Cerebellar cortex (tissue), 1 donor: ENCODE data around the gene SMIM43.
"Not testable (repeated sequence)": the region's sequence is repeated elsewhere in the genome, so short reads cannot be mapped to it uniquely, and the experiment has no call there.

Experiments
- DNase-seq: peaks from one replicate; pipeline ENCODE4 v3.0.0-alpha.2; 2015; ENCODE audit warnings: low spot score

The SMIM43 gene

GRCh38 chr4:121783210-121783609, 18.2 kb upstream of the SMIM43 start:
- DNase-seq: no peak

DNA sequence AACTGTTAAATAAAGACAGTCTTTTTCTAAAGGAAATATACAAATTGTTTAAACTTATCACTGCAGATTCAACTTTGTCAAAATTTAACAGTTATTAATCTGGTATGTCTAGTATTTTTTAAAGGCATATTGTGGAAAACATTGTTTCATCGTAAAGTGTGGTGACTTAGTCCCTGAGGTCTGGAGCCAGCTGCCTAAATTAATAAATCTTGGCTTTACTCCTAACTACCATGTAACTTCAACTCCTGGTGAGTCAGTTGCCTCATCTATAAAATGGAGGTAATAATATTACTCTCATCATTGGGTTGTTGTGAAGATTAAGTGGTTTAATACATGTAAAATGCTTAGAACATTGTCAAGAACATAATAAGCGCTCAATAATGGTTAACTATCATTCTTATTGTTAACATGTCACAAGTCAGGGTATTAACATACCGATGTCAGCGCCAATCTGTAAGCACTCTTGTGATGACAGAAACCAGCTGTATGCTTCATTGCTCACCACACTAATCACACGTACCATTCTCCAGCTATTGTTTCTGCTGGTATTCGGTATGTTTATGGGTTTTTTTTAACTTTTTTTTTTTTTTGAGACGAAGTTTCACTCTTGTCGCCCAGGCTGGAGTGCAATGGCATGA, 14.1 kb upstream of the SMIM43 start:
- DNase-seq: no peak

- DNase-seq: no peak
These were observed 12.7 kb upstream of the SMIM43 start for GRCh38 chr4:121777625-121778024.

DNA sequence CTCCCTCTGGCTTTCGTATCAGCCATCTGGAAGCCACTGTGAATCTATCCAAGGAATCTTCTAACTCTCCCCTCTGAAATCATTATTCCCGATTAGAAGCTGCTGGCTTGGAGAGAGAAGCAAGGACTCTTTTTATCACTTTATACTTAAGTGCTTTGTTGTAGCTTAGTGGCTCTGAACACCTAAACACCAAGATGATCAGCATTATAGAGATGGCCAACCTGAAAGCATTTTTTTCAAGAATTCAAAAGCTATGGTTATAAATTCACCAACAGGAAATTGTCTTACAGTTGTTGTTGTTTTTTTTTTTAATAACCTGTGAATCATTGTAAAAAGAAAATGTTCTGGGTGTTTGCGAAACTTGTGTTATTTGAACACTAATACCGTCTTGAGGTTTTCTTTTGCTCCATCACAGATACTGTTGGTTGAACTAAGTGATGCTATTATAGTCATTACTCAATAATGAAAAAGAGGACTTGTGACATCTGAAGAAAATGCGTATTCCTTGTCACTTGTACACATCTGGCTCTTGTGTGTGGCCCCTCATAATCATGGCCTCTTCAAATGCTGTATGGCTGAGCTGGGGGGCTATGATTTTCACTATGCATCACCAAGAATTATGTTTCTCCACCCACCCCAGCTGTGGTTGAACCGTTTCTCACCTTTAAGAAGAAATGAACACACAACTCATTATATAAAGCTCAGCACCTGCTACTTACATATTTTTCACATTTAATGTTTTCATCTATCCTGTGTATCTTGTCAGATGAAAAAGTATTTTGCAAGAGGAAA, 11.8 kb upstream of the SMIM43 start:
- no peak for DNase-seq

GRCh38 chr4:121773883-121774282, 8.9 kb upstream of the SMIM43 start:
- no peak for DNase-seq

DNA sequence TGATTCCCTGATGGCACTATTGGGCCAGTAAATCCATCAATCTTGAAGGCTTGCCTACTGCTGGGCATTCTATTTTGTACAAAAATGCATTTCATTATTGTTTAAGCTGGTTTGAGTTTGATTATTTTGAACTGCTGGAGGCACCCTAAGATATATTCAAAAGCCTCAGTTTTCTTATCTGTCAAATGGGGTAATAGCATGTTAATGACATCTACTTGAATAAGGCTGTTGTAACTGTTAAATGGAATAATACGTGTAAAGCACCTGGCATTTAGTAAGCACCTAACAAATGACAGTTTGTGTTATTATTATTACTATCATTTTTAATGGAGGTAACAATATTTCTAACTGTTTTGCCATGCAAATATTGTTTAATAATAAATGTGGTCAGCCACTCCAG, 6.9 kb upstream of the SMIM43 start:
- DNase-seq: no peak

- no peak for DNase-seq
These were observed 4.4 kb upstream of the SMIM43 start for GRCh38 chr4:121769341-121769740.

- DNase-seq: no peak
These were observed 2.2 kb upstream of the SMIM43 start for GRCh38 chr4:121767166-121767565.

- DNase-seq: no peak
These were observed 1.1 kb upstream of the SMIM43 start for GRCh38 chr4:121765971-121766538.

DNA sequence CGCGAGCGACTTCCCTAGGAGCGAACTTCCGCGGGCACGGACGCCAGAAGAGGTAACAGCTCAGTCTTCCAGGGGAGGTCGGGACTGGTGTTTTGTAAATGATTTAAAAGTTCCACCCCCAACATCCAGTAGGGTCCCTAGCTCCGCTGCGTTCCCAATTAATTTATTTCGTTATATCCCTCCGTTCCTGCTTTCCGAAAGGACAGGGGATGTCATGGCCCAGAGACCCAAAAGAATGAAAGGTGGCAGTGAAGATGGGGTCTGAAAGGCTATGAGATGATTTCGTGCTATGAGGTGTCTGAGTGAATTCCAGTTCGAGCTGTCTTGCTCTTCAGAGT, 373 bp upstream of the SMIM43 start:
- DNase-seq: no peak

GRCh38 chr4:121764303-121764701, 662 bp downstream of the SMIM43 start:
- no peak for DNase-seq

GRCh38 chr4:121760205-121760604, 4.8 kb downstream of the SMIM43 start:
- no peak for DNase-seq

GRCh38 chr4:121758925-121759568, 5.9 kb downstream of the SMIM43 start:
- no peak for DNase-seq

DNA sequence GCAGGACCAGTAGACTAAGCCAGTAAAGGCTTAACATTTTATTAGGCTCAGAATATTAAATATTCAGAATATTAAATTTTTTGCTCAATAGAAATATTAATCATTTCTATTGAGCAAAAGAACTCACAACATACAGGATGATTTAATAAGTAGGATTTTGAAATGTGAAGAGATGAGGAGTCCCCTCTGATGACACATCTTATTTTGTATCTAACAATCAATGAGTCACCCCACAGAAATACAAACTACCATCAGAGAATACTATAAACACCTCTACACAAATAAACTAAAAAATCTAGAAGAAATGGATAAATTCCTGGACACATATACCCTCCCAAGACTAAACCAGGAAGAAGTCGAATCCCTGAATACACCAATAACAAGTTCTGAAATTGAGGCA, 12.8 kb downstream of the SMIM43 start:
- not testable (repeated sequence) for DNase-seq

DNA sequence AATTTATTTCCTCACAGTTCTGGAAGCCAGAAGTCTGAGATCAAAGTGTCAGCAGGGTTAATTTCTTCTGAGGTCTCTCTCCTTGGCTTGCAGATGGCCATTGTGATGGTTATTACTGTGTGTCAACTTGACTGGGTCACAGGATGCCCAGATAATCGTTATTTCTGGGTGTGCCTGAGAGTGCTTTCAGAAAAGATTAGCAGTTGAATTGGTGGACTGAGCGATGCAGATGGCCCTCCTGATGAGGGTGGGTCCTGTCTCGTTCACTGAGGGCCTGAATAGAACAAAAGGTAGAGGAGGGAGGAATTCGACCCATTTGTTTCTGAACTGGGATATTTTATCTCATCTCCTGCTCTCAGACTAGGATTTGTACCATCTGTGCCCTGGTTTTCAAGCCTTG, 15.7 kb downstream of the SMIM43 start:
- DNase-seq: no peak

DNA sequence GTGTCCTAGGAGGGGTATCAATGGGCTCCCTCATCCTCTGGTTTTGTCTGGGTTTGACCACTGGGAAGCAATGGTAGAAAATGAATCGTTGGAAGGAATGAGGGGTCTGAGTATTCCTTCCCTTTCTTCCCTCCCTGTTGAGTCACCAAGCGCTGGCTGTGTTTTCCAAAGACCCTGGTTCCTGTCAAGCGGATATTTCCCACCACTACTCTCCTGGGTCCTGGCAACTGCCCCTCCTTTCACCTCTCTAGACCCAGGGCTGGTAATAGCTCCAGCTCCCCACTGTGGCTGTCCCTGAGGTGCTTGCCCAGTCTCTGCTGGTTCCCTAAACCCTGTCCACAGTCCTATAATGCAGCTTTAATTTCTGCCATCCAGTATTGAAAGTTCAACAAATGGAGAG, 22.2 kb downstream of the SMIM43 start:
- DNase-seq: no peak

GRCh38 chr4:121741751-121742150, 23.2 kb downstream of the SMIM43 start:
- DNase-seq: no peak

DNA sequence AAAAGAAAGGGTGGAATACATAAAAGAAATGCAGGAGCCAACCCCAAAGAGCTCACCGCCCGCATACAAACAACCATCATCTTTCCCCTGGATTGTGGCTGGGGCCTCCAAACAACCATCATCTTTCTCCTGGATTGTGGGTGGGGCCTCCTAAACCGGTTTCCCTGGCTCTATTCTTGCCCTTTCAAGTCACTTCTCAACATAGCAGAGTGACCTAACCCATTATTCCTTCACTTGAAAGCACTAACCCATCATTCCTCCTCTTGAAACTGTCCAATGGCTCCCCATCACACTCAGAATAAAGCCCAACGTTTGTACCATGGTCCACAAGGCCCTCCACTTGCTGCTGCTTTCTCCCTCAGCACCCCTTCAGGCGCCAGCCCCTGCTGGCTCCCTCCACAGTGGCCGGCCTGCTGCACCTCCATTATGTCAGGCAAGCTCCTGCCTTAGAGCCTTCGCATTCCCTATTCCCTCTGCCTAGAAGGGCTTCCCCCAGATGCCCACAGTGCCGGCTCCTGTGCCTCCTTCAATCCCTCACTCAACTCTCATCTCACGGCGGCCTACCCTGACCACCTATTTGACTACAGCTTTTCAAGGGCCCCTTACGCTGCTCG, 24.1 kb downstream of the SMIM43 start:
- no peak for DNase-seq

GRCh38 chr4:121739575-121739974, 25.4 kb downstream of the SMIM43 start:
- no peak for DNase-seq

GRCh38 chr4:121738780-121739535, 26.0 kb downstream of the SMIM43 start:
- no peak for DNase-seq

DNA sequence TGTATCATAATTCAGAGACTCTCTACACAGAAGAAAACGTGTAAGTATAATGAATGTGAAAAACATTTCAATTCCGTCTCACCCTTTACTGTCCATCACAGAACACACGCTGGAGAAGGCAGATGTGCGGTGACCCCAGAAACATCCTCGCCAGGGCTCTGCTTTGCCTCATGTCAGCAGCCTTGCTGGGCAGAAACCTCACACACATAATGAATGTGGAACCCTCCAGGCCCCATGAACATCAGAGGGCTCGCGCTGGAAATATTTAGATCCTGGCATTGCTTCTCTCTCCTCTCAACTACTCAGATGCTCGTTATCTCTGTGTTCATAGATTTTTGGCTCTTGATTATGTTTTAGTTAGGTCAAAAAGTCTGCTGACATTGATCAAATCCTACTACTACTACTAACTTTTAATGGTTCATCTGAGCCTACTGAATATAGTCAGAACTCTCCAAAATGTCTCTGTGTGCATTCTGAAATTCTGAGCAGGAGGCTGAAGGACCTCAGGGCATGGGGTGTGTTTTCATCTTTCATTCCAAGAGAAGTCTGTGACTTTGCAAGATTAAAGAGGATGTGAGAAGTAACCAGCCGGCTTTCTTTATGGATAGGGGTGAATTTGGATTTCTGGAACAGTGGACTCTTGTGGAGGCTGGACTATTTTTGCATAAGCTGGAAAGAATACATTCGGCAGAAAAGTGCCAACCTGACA, 27.0 kb downstream of the SMIM43 start:
- no peak for DNase-seq
